SK-N-SH treated with all-trans-retinoic acid at 6 μM for 48 hours (cell line): ENCODE results near the gene ATOH8.

Source experiments
- ATAC-seq: fragments of 200-7000 bp; cut with Tn5 transposase; 3 replicates; pipeline ENCODE4 v1.9.1; 2020; ENCODE audit warnings: mild to moderate bottlenecking, moderate library complexity
- ARNTL ChIP-seq: fragments of 450-650 bp; formaldehyde crosslinking; IDR thresholded peaks from 2 replicates; pipeline ENCODE4 v1.5.0; 2020; ENCODE audit warnings: low read depth, mild to moderate bottlenecking, moderate library complexity, borderline replicate concordance
- BACH2 ChIP-seq: fragments of 250-450 bp; sonication (Bioruptor Pico); IDR thresholded peaks from 2 replicates; pipeline ENCODE4 v1.9.0; 2021; ENCODE audit warnings: mild to moderate bottlenecking, borderline replicate concordance
- CREB5 ChIP-seq: fragments of 250-450 bp; sonication (Bioruptor Pico); IDR thresholded peaks from 2 replicates; pipeline ENCODE4 v1.5.1; 2020; ENCODE audit warnings: low read depth, mild to moderate bottlenecking, moderate library complexity
- ESRRG ChIP-seq: fragments of 250-450 bp; sonication (Bioruptor Pico); IDR thresholded peaks from 2 replicates; pipeline ENCODE4 v1.6.1; 2021; ENCODE audit warnings: mild to moderate bottlenecking
- GLIS3 ChIP-seq: fragments of 250-450 bp; sonication (Bioruptor Pico); IDR thresholded peaks from 2 replicates; pipeline ENCODE4 v1.5.0; 2020; ENCODE audit warnings: mild to moderate bottlenecking, moderate library complexity
- ISL1 ChIP-seq: fragments of 250-450 bp; sonication (Bioruptor Pico); IDR thresholded peaks from 2 replicates; pipeline ENCODE4 v2.1.2; 2022; ENCODE audit warnings: mild to moderate bottlenecking, moderate library complexity
- PATZ1 ChIP-seq: fragments of 250-450 bp; sonication (Bioruptor Pico); IDR thresholded peaks from 2 replicates; pipeline ENCODE4 v1.8.0; 2020; ENCODE audit warnings: mild to moderate bottlenecking, moderate library complexity, borderline replicate concordance
- PPARA ChIP-seq: fragments of 250-450 bp; sonication (Bioruptor Pico); IDR thresholded peaks from 2 replicates; pipeline ENCODE4 v1.5.0; 2020; ENCODE audit warnings: mild to moderate bottlenecking, borderline replicate concordance
- RARB ChIP-seq: fragments of 250-450 bp; sonication (Bioruptor Pico); IDR thresholded peaks from 2 replicates; pipeline ENCODE4 v1.8.0; 2021; ENCODE audit warnings: mild to moderate bottlenecking, moderate library complexity
- TOX ChIP-seq: fragments of 250-450 bp; sonication (Bioruptor Pico); IDR thresholded peaks from 2 replicates; pipeline ENCODE4 v1.8.0; 2021; ENCODE audit warnings: mild to moderate bottlenecking, moderate library complexity, borderline replicate concordance
- TSHZ2 ChIP-seq: fragments of 250-450 bp; sonication (Bioruptor Pico); IDR thresholded peaks from 2 replicates; pipeline ENCODE4 v1.5.0; 2020; ENCODE audit warnings: mild to moderate bottlenecking, moderate library complexity
- ZFP3 ChIP-seq: fragments of 250-450 bp; sonication (Bioruptor Pico); IDR thresholded peaks from 2 replicates; pipeline ENCODE4 v1.5.0; 2020; ENCODE audit warnings: mild to moderate bottlenecking, moderate library complexity
- ZNF565 ChIP-seq: fragments of 450-650 bp; formaldehyde crosslinking; conservative IDR thresholded peaks from 2 replicates; pipeline ENCODE4 v1.5.0; 2020; ENCODE audit warnings: low read depth, mild to moderate bottlenecking, moderate library complexity
- ZNF70 ChIP-seq: fragments of 450-650 bp; formaldehyde crosslinking; IDR thresholded peaks from 2 replicates; pipeline ENCODE4 v1.5.0; 2020; ENCODE audit warnings: mild to moderate bottlenecking, moderate library complexity
- ZNF8 ChIP-seq: fragments of 450-650 bp; formaldehyde crosslinking; IDR thresholded peaks from 2 replicates; pipeline ENCODE4 v1.5.0; 2020; ENCODE audit warnings: mild to moderate bottlenecking, moderate library complexity
- TF ChIP-seq, protein P1 (sequence below): fragments of 250-450 bp; sonication (Bioruptor Pico); IDR thresholded peaks from 2 replicates; pipeline ENCODE4 v1.5.1; 2021; ENCODE audit warnings: mild to moderate bottlenecking, moderate library complexity

The ATOH8 gene

DNA sequence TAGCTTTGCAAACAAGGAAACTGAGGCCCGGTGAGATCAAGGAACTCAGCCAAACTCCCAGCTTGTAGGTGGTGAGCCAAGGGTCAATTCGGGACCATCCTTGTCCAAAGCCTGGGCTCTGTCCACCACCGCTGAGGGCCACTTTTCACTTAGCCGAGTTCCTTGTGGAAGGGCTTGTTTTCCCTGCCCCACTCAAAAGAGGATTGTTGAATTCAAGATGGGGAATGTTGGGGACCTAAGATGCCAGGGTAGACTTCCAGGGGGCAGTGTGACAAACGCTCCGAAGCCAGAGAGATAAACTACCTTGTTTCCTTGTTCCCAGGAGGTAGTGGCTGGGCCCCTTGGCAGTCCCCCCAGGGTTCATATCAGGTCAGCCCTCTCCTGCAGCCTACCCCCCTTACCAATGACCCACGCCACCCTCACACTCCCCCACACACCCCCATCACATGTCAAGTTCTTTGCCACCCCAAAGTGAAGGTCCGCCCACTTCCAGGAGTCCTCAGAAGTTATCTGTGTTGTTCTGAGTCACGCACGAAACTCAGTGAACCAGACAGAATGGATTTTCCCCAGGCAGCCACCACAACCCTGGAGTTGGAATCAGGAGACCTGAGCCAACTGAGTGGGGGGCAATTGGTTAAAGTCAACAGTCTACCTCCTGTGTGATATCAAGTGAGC, 10.3 kb upstream of the ATOH8 start (continued):
- TF ChIP-seq CREB5, result no peak
- TF ChIP-seq, protein P1, sequence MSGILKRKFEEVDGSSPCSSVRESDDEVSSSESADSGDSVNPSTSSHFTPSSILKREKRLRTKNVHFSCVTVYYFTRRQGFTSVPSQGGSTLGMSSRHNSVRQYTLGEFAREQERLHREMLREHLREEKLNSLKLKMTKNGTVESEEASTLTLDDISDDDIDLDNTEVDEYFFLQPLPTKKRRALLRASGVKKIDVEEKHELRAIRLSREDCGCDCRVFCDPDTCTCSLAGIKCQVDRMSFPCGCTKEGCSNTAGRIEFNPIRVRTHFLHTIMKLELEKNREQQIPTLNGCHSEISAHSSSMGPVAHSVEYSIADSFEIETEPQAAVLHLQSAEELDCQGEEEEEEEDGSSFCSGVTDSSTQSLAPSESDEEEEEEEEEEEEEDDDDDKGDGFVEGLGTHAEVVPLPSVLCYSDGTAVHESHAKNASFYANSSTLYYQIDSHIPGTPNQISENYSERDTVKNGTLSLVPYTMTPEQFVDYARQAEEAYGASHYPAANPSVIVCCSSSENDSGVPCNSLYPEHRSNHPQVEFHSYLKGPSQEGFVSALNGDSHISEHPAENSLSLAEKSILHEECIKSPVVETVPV (CRISPR knock-in tag), result no peak
- TF ChIP-seq RARB (CRISPR knock-in tag), result no peak
- no peak for TF ChIP-seq ZNF565 (CRISPR knock-in tag)
- no peak for TF ChIP-seq PPARA (CRISPR knock-in tag)

- ATAC-seq, result no peak
- no peak for TF ChIP-seq PATZ1 (CRISPR knock-in tag)
- no peak for TF ChIP-seq ZFP3 (CRISPR knock-in tag)
- no peak for TF ChIP-seq ARNTL (CRISPR knock-in tag)
- no peak for TF ChIP-seq ZNF70 (CRISPR knock-in tag)
- no peak for TF ChIP-seq PPARA (CRISPR knock-in tag)
- no peak for TF ChIP-seq ISL1 (CRISPR knock-in tag)
These were observed 9.7 kb upstream of the ATOH8 start for GRCh38 chr2:85744055-85744454.

DNA sequence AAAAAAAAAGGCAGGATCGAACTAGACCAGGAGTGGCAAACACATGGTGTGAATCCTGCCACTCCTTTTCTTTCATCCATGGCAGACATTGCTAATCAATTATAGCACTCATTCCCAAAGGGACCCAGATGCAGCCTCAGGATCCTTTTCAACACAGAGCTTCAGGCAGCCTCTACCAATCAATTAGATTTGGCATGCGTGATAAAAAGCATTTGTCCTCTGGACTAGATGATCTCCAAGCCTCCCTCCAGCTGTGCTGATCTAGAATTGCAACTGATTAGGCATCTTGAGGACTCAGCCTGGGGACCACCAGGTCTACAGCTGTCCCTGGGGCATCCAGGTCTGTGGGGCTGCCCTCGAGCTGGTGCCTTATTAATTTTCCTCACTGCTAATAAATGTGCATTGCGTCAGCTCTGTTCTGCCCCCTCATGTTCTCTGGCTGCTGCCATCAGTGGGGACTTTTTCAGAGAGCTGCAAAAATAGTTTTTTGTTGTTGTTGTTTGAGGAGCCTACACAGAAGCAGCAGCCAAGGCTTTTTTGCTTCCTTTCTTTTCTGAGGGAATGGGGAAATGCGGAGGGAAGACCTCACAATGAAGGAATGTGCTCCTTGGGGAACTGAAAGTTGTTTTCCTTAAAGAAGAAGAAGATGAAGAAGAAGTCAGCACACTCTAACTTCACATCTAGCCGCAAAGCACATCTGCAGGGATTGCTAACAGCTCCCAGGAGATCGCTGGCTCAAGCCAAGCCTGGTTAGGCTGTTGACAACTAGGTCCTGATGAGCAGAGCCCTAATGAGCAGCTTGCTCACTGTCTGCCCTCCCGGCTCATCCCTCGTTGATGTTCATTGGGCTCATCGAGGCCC, 8.8 kb upstream of the ATOH8 start:
- TF ChIP-seq BACH2 (CRISPR knock-in tag), result no peak
- TF ChIP-seq ZNF8 (CRISPR knock-in tag), result no peak
- TF ChIP-seq, all 23 proteins: peak for 0
- ATAC-seq, result no peak

DNA sequence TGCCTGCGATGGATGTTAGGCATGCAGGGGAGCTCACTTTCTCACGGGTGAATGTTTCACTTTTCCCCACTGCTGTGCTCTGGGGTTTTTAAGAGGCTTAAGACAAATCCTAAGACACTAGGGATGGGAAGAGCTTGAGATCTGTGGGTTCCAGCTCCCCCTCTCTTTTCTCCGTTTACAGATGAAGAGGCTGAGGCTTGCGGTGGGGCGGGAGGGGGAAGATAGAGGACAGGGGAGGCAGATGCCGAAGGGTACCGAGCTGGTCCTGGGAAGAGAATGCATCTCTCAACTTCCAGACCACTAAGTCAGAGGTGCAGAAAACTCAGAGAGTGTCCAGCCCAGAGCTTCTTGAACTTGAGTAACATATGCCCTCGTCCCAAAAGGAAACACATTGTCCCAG, 8.2 kb upstream of the ATOH8 start:
- ATAC-seq, result no peak
- no peak for TF ChIP-seq CREB5

DNA sequence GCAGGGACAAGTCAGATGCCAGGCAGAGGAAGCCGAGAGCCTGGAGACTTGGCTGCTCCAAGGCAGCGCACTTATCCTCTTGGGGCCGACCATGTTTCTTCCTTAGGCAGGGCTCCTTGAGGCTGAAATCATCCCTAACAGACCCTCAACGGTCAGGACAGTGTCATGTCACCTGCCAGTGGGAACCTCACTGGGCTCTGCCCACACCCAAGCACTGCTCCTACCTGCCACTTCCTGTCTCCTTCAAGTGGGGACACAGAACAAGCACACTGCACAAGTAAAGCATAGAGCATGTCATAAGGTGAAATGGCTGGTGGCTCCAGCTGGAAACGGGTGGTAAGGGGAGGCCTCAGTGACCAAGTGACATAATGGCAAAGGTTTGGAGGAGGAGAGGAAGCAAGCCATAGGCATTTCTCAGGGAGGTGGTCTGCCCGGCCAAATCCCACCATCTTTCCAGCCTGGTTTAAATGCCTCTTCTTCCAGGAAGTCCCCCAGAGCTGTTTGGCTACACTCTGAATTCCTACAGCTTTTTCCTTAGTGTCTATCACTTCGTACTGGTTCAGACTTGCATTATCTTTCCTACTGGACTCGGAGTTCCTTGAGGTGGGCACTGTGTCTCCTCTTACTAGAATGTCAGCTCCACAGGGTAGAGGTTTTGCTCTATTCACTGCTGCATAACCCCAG, 7.3 kb upstream of the ATOH8 start:
- ATAC-seq, result no peak
- TF ChIP-seq PATZ1 (CRISPR knock-in tag) (no peak), ARNTL (CRISPR knock-in tag) (no peak), RARB (CRISPR knock-in tag) (no peak), ESRRG (CRISPR knock-in tag) (no peak)

- no peak for ATAC-seq
- TF ChIP-seq RARB (CRISPR knock-in tag) (no peak), ZNF565 (CRISPR knock-in tag) (no peak), TSHZ2 (CRISPR knock-in tag) (no peak), TOX (CRISPR knock-in tag) (no peak), ZNF8 (CRISPR knock-in tag) (no peak), ARNTL (CRISPR knock-in tag) (no peak), GLIS3 (CRISPR knock-in tag) (no peak), BACH2 (CRISPR knock-in tag) (no peak), ESRRG (CRISPR knock-in tag) (no peak)
- TF ChIP-seq, protein P1 (CRISPR knock-in tag), result no peak
These were observed 6.3 kb upstream of the ATOH8 start for GRCh38 chr2:85747441-85747840.
